ENCODE results near the gene RAB11B. TPM values are rescaled to one million over a fixed set of nuclear protein-coding genes. Genes with fewer than 3 reads are reported as not detected.
"Not testable (repeated sequence)": the region's sequence is repeated elsewhere in the genome, so short reads cannot be mapped to it uniquely, and the experiment has no call there.

Gene RAB11B
- total RNA-seq, 1 donor from 2014 or later, result 86.1 TPM

DNA sequence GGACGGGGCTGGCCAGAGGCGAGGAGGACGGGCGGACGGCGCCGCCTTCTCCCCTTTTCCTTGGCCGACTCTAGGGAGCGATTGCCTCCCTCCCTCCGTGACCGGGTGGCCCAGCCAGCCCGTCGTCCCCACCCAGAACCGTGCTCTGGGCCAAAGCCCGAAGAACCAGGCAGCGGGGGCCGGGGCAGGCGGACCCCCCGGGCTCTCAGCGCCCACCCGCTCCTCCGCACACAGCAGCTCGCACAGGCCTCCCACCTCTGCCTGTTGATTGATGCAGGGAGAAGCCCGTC is 13.6 kb downstream of the RAB11B start:
- intact Hi-C loops (cut with micrococcal nuclease), result no loop called here
- no peaks in the 10 kb centered on the region for H3K4me1 Mint-ChIP-seq (ENCODE audit: low read depth)
- H3K36me3 Mint-ChIP-seq (ENCODE audit: low read depth), result peaks cover 22% of the 10 kb centered on the region
- H3K9me3 Mint-ChIP-seq, result no peaks in the 10 kb centered on the region
- no peak overlapping the region for H3K27ac Mint-ChIP-seq
- DNase-seq (ENCODE audit: low spot score), result no peak
- no peaks in the 10 kb centered on the region for H3K27me3 Mint-ChIP-seq (ENCODE audit: low read depth)
- H3K4me3 Mint-ChIP-seq (ENCODE audit: low read depth), result no peak overlapping the region

DNA sequence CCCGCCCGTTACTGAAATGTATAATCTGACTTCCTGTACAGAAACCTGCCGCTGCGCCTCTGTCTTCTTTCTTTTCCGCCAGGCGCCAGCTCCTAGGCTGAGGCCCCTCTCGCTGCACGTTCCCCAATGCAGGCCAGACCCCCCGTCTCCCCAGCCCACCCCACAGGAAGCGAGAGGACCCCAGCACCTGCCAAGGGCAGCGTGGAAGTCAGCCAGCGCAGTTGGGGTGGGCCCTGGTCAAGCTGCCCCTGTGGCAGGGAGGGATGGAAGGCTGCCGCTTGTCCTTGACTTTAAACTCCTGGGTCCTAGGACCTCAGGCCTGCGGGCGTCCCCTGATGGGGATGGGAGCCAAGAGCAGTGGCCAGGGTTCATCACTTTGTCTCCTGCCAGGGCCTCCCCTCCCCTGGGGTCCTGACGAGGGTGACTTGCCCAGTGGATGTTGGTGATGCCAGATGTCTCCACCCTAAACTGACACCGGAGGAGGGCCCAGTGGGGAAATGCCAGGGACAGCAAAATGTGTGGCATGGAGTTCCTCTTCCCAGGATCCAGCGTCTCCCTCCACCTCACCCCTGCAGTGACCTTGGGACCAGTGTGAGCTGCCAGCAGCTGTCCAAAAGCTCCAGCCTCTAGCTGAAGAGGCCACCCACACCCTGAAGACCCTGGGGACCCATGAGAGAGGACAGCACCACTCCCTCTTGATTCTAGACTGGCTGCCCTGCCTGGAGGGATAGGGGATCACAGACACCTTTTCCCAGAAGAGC is 14.4 kb downstream of the RAB11B start:
- intact Hi-C loops (cut with micrococcal nuclease), result no loop called here
- Mint-ChIP-seq H3K36me3 (ENCODE audit: low read depth) (peaks cover 22% of the 10 kb centered on the region), H3K27ac (no peak overlapping the region), H3K4me1 (ENCODE audit: low read depth) (no peaks in the 10 kb centered on the region), H3K9me3 (no peaks in the 10 kb centered on the region), H3K27me3 (ENCODE audit: low read depth) (no peaks in the 10 kb centered on the region), H3K4me3 (ENCODE audit: low read depth) (no peak overlapping the region)
- DNase-seq (ENCODE audit: low spot score), result no peak

DNA sequence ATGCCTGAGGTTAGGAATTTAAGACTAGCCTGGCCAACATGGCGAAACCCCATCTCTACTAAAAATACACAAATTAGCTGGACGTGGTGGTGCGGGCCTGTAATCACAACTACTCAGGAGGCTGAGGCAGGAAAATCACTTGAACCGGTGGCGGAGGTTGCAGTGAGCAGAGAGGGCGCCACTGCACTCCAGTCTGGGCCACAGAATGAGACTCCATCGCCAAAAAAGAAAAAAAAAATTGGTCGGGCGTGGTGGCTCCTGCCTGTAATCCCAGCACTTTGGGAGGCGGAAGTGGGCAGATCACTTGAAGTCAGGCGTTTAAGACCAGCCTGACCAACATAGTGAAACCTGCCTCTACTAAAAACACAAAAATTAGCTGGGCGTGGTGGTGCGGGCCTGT is 20.6 kb downstream of the RAB11B start:
- H3K27ac Mint-ChIP-seq; DNase-seq (ENCODE audit: low spot score); H3K4me1 Mint-ChIP-seq (ENCODE audit: low read depth); H3K9me3 Mint-ChIP-seq; H3K27me3 Mint-ChIP-seq (ENCODE audit: low read depth); H3K4me3 Mint-ChIP-seq (ENCODE audit: low read depth); H3K36me3 Mint-ChIP-seq (ENCODE audit: low read depth): not testable (repeated sequence)
- intact Hi-C loops (cut with micrococcal nuclease), result loop anchor here (10.0 kb wide), 2 partner anchors 104 to 174 kb away; partner anchors contain the start of gene ZNF414

DNA sequence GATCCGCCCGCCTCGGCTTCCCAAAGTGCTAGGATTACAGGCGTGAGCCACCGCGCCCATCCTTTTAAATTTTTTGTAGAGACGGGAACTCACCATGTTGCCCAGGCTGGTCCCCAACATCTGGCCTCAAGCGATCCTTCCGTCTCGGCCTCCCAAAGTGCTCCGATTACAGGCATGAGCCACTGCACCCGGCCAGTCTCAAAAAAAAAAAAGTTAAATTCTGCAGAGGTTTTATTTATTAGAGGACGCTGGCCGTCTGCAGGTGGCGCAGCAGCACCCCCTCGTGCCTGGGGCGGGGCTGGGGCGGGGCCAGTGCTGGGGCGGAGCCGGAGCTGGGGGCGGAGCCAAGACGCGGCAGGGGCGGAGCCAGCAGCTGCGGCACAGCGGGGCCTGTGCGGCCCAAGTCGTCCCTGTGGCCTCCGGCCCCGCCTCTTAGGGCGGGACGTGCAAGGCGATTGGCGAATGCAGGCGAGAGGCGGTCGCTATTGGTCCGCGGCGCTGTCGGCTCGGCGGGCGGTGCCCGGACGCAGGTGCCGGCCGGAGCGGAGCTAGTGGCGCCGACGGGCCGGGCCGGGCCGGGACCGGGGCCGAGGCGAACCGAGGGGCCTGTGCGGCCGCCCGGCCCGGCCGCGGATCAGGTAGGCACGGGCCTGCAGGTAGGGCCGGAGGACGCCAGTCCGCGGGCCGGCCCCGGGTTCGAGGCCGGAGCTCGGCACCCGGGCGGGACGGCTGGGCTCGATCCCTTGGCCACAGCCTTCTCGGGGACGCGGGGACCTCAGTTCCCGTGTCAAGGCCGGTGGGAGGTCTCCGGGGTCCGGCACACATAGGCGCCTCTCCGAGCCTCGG is 22.8 kb downstream of the RAB11B start, which contains the start of gene MARCHF2:
MARCHF2 (plus strand) TSS at position 523 of the 846 bp plus-strand sequence. CDS start 8,536 bp downstream, outside the sequence.
- Mint-ChIP-seq H3K4me3 (ENCODE audit: low read depth) (peak within 1 kb of the TSS; percentile 65), H3K36me3 (ENCODE audit: low read depth) (no peaks in the 10 kb centered on the region), H3K4me1 (ENCODE audit: low read depth) (peaks cover 7% of the 10 kb centered on the region), H3K9me3 (no peaks in the 10 kb centered on the region), H3K27ac (no peak within 1 kb of the TSS), H3K27me3 (ENCODE audit: low read depth) (no peaks in the 10 kb centered on the region)
- intact Hi-C loops (cut with micrococcal nuclease), result loop anchor here (10.0 kb wide), 2 partner anchors 102 to 172 kb away; partner anchors contain the start of gene ZNF414
- DNase-seq (ENCODE audit: low spot score), result peak; percentile 94

DNA sequence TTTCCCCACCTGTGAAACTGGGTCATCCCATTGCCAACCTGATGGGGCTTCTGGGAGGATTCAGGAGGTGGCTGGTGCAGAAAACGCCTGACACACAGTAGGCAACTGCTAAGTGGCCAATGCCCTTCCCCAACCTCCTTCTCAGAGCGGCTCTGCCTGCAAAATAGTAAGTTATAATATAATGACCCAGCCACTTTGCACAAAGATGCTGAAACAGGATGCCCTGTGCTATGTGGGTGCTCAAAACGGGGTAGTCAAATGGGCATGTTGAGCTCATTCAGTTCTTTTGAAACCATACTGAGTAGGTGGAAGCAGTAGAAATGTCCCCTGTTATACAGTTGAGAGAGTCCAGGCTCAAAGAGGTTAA is 23.5 kb downstream of the RAB11B start:
- Mint-ChIP-seq H3K36me3 (ENCODE audit: low read depth) (no peaks in the 10 kb centered on the region), H3K27ac (no peak overlapping the region), H3K9me3 (no peaks in the 10 kb centered on the region), H3K4me1 (ENCODE audit: low read depth) (peaks cover 7% of the 10 kb centered on the region), H3K4me3 (ENCODE audit: low read depth) (peak overlapping the region; percentile 65), H3K27me3 (ENCODE audit: low read depth) (no peaks in the 10 kb centered on the region)
- intact Hi-C loops (cut with micrococcal nuclease), result loop anchor here (10.0 kb wide), 2 partner anchors 101 to 171 kb away; partner anchors contain the start of gene ZNF414
- no peak for DNase-seq (ENCODE audit: low spot score)

DNA sequence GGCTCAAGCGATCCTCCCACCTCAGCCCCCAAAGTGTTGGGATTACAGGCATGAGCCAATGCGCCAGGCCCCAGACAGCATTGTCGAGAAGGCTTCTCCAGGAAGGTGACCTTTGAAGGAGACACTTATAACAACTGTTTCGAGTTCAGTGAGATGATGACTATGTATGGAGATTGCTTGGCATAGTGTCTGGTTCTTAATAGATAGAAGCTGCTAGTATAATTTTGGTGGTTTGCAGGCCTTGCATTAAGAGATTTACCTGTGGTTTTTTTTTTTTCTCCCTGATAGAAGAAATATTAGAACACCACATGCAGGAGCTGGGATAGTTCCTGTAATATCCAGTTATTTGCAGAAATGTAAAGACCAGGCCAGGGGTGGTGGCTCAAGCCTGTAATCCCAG is 26.6 kb downstream of the RAB11B start:
- intact Hi-C loops (cut with micrococcal nuclease), result loop anchor here (10.0 kb wide), 2 partner anchors 98 to 168 kb away; partner anchors contain the start of gene ZNF414
- H3K4me3 Mint-ChIP-seq (ENCODE audit: low read depth), result no peak overlapping the region
- no peaks in the 10 kb centered on the region for H3K9me3 Mint-ChIP-seq
- H3K27ac Mint-ChIP-seq, result no peak overlapping the region
- H3K36me3 Mint-ChIP-seq (ENCODE audit: low read depth), result no peaks in the 10 kb centered on the region
- H3K4me1 Mint-ChIP-seq (ENCODE audit: low read depth), result peaks cover 4% of the 10 kb centered on the region
- DNase-seq (ENCODE audit: low spot score), result no peak
- H3K27me3 Mint-ChIP-seq (ENCODE audit: low read depth), result no peaks in the 10 kb centered on the region

DNA sequence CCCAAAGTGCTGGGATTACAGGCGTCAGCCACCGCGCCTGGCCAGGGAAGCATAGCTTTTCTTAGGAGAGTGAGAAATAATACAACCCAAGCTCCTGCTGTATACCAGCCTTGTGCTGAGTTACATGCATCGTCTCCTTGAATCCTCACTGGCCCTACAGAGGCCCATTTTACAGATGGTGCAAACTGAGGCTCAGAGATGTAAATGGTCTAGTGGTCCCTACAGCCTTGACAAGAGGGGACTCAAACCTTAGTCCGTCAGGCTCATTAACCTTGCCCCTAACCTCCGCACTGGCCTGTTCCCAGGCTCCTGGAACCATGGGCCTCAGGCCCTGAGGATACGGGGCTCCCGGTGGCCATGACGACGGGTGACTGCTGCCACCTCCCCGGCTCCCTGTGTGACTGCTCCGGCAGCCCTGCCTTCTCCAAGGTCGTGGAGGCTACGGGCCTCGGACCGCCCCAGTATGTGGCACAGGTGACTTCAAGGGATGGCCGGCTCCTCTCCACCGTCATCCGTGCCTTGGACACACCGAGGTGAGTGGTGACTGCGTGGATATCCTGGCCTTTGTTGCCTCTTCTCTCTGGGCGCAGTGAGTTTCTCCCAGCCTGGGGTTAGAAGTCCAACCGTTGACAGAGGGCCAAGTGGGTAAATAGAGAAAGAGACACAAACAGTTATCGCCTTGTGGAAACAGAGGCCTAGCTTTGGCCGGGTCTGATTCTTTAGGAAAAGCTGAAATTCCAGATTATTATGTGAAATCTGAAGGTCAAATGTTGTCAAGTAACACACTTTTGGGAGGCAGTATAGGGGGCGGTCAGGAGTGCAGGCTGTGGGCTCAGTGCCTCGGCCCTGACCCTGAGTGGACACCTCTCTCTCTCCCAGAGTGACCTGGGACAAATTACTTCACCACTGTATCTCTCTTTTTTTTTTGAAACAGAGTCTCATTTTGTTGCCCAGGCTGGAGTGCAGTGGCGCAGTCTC is 31.6 kb downstream of the RAB11B start:
- Mint-ChIP-seq H3K27me3 (ENCODE audit: low read depth) (no peaks in the 10 kb centered on the region), H3K27ac (no peak overlapping the region), H3K4me3 (ENCODE audit: low read depth) (no peak overlapping the region), H3K4me1 (ENCODE audit: low read depth) (no peaks in the 10 kb centered on the region), H3K36me3 (ENCODE audit: low read depth) (no peaks in the 10 kb centered on the region), H3K9me3 (no peaks in the 10 kb centered on the region)
- DNase-seq (ENCODE audit: low spot score), result no peak
- intact Hi-C loops (cut with micrococcal nuclease), result no loop called here

DNA sequence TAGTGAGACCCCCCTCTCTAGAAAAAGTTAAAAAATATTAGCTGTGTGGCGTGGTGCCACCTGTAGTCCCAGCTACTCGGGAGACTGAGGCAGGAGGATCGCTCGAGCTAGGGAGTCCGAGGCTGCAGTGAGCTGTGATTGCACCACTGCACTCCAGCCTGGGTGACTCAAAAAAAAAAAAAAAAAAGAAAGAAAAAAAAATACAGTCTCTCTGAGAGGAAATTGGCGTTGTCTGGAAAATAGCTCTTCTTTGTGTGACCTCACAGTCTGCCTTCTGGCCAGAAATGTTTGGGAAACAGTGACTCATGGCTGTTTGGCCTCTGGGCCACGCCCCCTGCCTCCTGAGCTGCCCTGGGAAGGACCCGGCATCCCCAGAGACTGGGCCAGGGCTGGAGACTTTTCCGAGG is 33.7 kb downstream of the RAB11B start:
- no peak overlapping the region for H3K27ac Mint-ChIP-seq

DNA sequence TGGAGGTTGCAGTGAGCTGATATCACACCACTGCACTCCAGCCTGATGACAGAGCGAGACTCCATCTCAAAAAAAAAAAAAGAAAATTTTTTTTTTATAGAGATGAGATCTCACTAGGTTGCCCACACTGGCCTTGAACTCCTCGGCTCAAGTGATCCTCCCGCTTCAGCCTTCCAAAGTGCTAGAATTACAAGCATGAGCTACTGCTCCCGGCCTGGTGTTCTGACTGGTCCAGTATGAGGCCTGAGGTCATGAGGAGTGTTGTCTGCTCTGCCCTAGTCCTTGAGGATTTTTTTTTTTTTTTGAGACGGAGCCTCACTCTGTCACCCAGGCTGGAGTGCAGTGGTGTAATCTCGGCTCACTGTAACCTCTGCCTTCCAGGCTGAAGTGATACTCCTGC is 35.2 kb downstream of the RAB11B start:
- H3K9me3 Mint-ChIP-seq; intact Hi-C loops (cut with micrococcal nuclease); DNase-seq (ENCODE audit: low spot score); H3K36me3 Mint-ChIP-seq (ENCODE audit: low read depth); H3K27ac Mint-ChIP-seq; H3K4me1 Mint-ChIP-seq (ENCODE audit: low read depth); H3K4me3 Mint-ChIP-seq (ENCODE audit: low read depth); H3K27me3 Mint-ChIP-seq (ENCODE audit: low read depth): not testable (repeated sequence)

More for the DNA sequence above, 33.7 kb downstream of the RAB11B start:
- no peaks in the 10 kb centered on the region for H3K4me1 Mint-ChIP-seq (ENCODE audit: low read depth)
- DNase-seq (ENCODE audit: low spot score), result no peak
- no peaks in the 10 kb centered on the region for H3K9me3 Mint-ChIP-seq
- no peaks in the 10 kb centered on the region for H3K36me3 Mint-ChIP-seq (ENCODE audit: low read depth)
- H3K27me3 Mint-ChIP-seq (ENCODE audit: low read depth), result no peaks in the 10 kb centered on the region
- H3K4me3 Mint-ChIP-seq (ENCODE audit: low read depth), result no peak overlapping the region
- intact Hi-C loops (cut with micrococcal nuclease), result no loop called here

DNA sequence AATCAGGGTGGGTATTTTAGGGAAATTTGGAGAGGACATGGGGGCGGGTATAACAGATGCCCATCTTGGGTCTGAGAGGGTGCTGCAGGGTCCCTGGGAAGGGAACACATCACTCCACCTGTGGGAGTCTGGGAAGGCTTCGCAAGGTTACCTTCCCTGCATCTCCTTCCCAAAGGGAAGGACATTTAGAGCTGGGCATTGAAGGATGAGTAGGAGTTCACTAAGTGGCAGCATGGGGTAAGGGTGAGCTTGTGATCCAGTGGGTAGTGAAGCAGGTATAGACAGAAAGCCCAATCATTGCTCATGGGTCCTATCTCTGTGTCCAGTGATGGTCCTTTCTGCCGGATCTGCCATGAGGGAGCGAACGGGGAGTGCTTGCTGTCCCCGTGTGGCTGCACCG is 36.1 kb downstream of the RAB11B start:
- no peak for DNase-seq (ENCODE audit: low spot score)
- no peaks in the 10 kb centered on the region for H3K9me3 Mint-ChIP-seq
- no peak overlapping the region for H3K27ac Mint-ChIP-seq
- no peak overlapping the region for H3K4me3 Mint-ChIP-seq (ENCODE audit: low read depth)
- peaks cover 3% of the 10 kb centered on the region for H3K36me3 Mint-ChIP-seq (ENCODE audit: low read depth)
- H3K27me3 Mint-ChIP-seq (ENCODE audit: low read depth), result no peaks in the 10 kb centered on the region
- intact Hi-C loops (cut with micrococcal nuclease), result no loop called here
- H3K4me1 Mint-ChIP-seq (ENCODE audit: low read depth), result no peaks in the 10 kb centered on the region

DNA sequence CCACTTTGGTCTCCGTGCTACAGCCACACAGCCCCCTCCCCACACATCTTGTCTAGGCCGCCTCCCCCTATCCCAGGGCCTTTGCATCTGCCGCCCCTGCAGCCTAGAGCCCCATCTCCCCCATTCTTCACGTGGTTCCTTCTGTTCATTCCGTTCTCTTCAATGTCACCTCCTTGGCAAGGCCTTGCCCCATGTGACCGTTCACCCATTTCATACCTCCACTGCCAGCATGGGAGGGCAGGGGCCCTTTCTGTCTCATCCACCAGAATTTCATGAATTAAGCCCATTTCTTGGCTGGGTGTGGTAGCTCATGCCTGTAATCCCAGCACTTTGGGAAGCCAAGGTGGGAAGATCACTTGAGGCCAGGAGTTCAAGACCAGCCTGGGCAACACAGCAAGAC is 38.9 kb downstream of the RAB11B start:
- H3K36me3 Mint-ChIP-seq (ENCODE audit: low read depth), result peaks cover 3% of the 10 kb centered on the region
- no peaks in the 10 kb centered on the region for H3K9me3 Mint-ChIP-seq
- H3K4me3 Mint-ChIP-seq (ENCODE audit: low read depth), result no peak overlapping the region
- no peaks in the 10 kb centered on the region for H3K4me1 Mint-ChIP-seq (ENCODE audit: low read depth)
- intact Hi-C loops (cut with micrococcal nuclease), result no loop called here
- DNase-seq (ENCODE audit: low spot score), result no peak
- no peaks in the 10 kb centered on the region for H3K27me3 Mint-ChIP-seq (ENCODE audit: low read depth)
- H3K27ac Mint-ChIP-seq, result no peak overlapping the region

DNA sequence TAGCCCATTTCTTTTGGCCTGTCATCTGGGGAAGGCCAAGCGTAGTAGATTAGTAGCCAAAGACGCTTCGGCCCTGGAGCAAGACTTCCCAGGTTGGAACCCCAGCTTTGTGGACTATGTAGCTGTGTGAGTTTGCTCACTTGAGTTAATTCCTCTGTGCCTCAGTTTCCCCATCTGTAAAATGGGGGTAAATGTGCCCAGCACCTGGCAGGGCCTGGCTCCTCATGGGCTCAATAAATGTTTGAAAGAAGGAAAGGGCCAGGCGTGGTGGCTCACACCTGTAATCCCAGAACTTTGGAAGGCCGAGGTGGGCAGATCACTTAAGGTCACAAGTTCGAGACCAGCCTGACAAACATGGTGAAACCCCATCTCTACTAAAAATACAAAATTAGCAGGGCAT is 39.7 kb downstream of the RAB11B start:
- Mint-ChIP-seq H3K27ac (no peak overlapping the region), H3K4me3 (ENCODE audit: low read depth) (no peak overlapping the region), H3K9me3 (no peaks in the 10 kb centered on the region), H3K4me1 (ENCODE audit: low read depth) (no peaks in the 10 kb centered on the region), H3K36me3 (ENCODE audit: low read depth) (peaks cover 3% of the 10 kb centered on the region), H3K27me3 (ENCODE audit: low read depth) (no peaks in the 10 kb centered on the region)
- no peak for DNase-seq (ENCODE audit: low spot score)
- intact Hi-C loops (cut with micrococcal nuclease), result no loop called here
